Keratinocyte (primary cell): ENCODE data around the gene NCOA6. TPM values are rescaled to one million over a fixed set of nuclear protein-coding genes. Genes with fewer than 3 reads are reported as not detected.

ENCODE experiments used
- DNase-seq: peaks from one replicate; pipeline ENCODE4 v3.0.0-alpha.2; 2011; ENCODE audit warnings: low read depth, missing footprints, low spot score
- FAIRE-seq: peaks from 2 replicates; lab custom pipeline; 2011; peaks lifted over from hg19 to GRCh38; lab: Jason Lieb, UNC
- H2AFZ ChIP-seq: 2 replicates; pipeline ENCODE4 v1.6.0; 2012; ENCODE audit warnings: low read length, control low read depth, inconsistent platforms; ENCODE audit not compliant: control insufficient read depth
- H3K27ac ChIP-seq: 2 replicates; pipeline ENCODE4 v1.5.1; 2011; ENCODE audit warnings: low read length; ENCODE audit not compliant: control insufficient read depth, insufficient read depth
- H3K27me3 ChIP-seq: 3 replicates; pipeline ENCODE4 v1.6.0; 2011; ENCODE audit warnings: low read length; ENCODE audit not compliant: control insufficient read depth, insufficient read depth; ENCODE audit errors: extremely low read depth
- H3K36me3 ChIP-seq, 2 experiments: 2 replicates in 1 of 2; 3 replicates in 1 of 2; pipeline ENCODE4 v1.5.1; 2011; ENCODE audit warnings: low read length in 2 of 2, mild to moderate bottlenecking in 1 of 2; ENCODE audit not compliant: control insufficient read depth in 2 of 2, insufficient read depth in 2 of 2; ENCODE audit errors: extremely low read depth in 1 of 2
- H3K4me1 ChIP-seq: 3 replicates; pipeline ENCODE4 v1.5.1; 2011; ENCODE audit warnings: low read length; ENCODE audit not compliant: control insufficient read depth, insufficient read depth; ENCODE audit errors: extremely low read depth
- H3K4me2 ChIP-seq: 3 replicates; pipeline ENCODE4 v1.6.0; 2011; ENCODE audit warnings: low read depth, low read length; ENCODE audit not compliant: control insufficient read depth, insufficient read depth; ENCODE audit errors: extremely low read depth
- H3K4me3 ChIP-seq, 3 experiments: fragments of 200-600 bp in 1 of 3; sonication (generic) in 1 of 3; 2 replicates in 2 of 3; 3 replicates in 1 of 3; pipeline ENCODE4 v1.5.1; 2011 to 2016; ENCODE audit warnings: low read length in 3 of 3, mild to moderate bottlenecking in 3 of 3, control low read depth in 2 of 3, inconsistent platforms in 1 of 3, low read depth in 1 of 3, mixed read lengths in 1 of 3, mixed run types in 1 of 3, moderate library complexity in 1 of 3; ENCODE audit not compliant: control insufficient read depth in 2 of 3, insufficient read depth in 2 of 3; ENCODE audit errors: extremely low read depth in 1 of 3
- H3K79me2 ChIP-seq: 2 replicates; pipeline ENCODE4 v1.6.0; 2012; ENCODE audit warnings: low read length; ENCODE audit not compliant: control insufficient read depth, insufficient read depth
- H3K9ac ChIP-seq: 3 replicates; pipeline ENCODE4 v1.6.0; 2011; ENCODE audit warnings: low read length; ENCODE audit not compliant: control insufficient read depth, insufficient read depth; ENCODE audit errors: extremely low read depth
- H3K9me1 ChIP-seq: 3 replicates; pipeline ENCODE4 v1.6.0; 2011; ENCODE audit warnings: low read length; ENCODE audit not compliant: control insufficient read depth, insufficient read depth; ENCODE audit errors: extremely low read depth
- H3K9me3 ChIP-seq: 2 replicates; pipeline ENCODE4 v1.5.1; 2012; ENCODE audit warnings: low read depth, low read length; ENCODE audit not compliant: control insufficient read depth
- H4K20me1 ChIP-seq: 3 replicates; pipeline ENCODE4 v1.6.0; 2011; ENCODE audit warnings: low read length; ENCODE audit not compliant: control insufficient read depth, insufficient read depth; ENCODE audit errors: extremely low read depth
- EZH2 ChIP-seq: IDR thresholded peaks from one replicate; pipeline ENCODE4 v1.6.1; 2012; ENCODE audit warnings: inconsistent platforms, mild to moderate bottlenecking, low read length, moderate library complexity
- dilution Hi-C: fragments of 300-500 bp; cut with MboI; formaldehyde crosslinking; loops from one replicate; pipeline ENCODE4 v1.7.0; 2020; ENCODE audit warnings: low sequenced_read_pairs; ENCODE audit not compliant: extremely low pct_ligation_motif_present
- polyA plus RNA-seq, 5 experiments: library from polyadenylated mRNA; depleted of rRNA in 3 of 5; stranded (reverse) in 3 of 5; stranded (forward) in 1 of 5; unstranded in 1 of 5; fragments of >200 nt; gene quantifications; 1 replicate in 1 of 5; 2 replicates in 3 of 5; 3 replicates in 1 of 5; pipeline versions ENCODE4 v1.2.1 to v1.2.3, GENCODE V29; 2011 to 2012; ENCODE audit warnings: missing spikeins in 2 of 5, low read depth in 1 of 5, low replicate concordance in 1 of 5
- TF ChIP-seq, protein P1 (sequence below), 3 experiments: IDR thresholded peaks in 1 of 3; conservative IDR thresholded peaks in 1 of 3; optimal IDR thresholded peaks in 1 of 3; 2 replicates in 2 of 3; 3 replicates in 1 of 3; pipeline versions ENCODE3 to v1.5.1; 2011; ENCODE audit warnings: low read length in 3 of 3, mild to moderate bottlenecking in 3 of 3, moderate library complexity in 2 of 3, control low read depth in 1 of 3, inconsistent platforms in 1 of 3; ENCODE audit not compliant: insufficient read depth in 2 of 3; ENCODE audit errors: extremely low read depth in 1 of 3

Gene NCOA6
- polyA plus RNA-seq, 1 donor (not counting 4 experiments of a cell fraction or from before 2014, with no cell fraction given), result 13.3 TPM

DNA sequence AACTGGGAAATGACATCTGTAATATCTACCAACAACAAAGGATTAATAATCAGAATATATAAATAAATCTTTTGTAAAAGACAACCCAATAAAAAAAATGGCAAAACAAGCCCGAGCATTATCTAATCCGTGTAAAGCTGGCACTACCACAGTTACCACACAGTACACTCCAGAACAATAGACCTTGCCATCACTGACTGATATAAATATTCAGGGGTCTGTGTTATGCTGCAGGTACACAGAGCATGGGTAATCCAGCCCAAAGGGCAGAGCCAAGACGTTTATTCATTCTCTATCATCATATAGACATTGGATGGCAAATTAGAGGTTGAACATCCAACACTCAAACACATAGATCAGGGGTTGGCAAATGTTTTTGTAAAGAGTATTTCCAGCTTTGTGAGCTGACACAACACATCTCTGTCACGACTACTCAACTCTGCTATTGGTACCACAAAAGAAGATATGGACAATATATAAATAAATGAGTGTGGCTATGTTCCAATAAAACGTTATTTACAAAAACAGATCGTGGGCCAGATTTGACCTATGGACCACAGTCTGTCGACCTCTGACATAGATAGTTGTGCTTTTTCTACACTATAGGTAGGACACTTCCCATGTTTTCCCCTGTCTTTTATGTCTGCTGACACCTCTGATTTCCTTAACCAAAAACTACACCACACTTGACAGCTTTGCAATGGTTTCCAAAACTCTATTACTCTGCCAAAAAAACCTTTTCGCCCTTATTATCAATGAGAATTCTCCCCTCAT lies 4.5 kb downstream of the NCOA6 start:
- Histone ChIP-seq H3K4me2 (no peak overlapping the region), H3K9me3 (no peaks in the 10 kb centered on the region), H4K20me1 (peaks cover 18% of the 10 kb centered on the region), H3K4me3 (no peak overlapping the region), H3K4me1 (peaks cover 32% of the 10 kb centered on the region), H3K27me3 (no peaks in the 10 kb centered on the region), H2AFZ (no peak overlapping the region), H3K36me3 (no peaks in the 10 kb centered on the region), H3K27ac (no peak overlapping the region), H3K79me2 (peaks cover 86% of the 10 kb centered on the region), H3K9ac (no peak overlapping the region), H3K9me1 (peaks cover 3% of the 10 kb centered on the region)
- DNase-seq, result no peak
- no peak for FAIRE-seq
- dilution Hi-C loops, result no loop called here
- no peak for TF ChIP-seq EZH2
- TF ChIP-seq, protein P1, sequence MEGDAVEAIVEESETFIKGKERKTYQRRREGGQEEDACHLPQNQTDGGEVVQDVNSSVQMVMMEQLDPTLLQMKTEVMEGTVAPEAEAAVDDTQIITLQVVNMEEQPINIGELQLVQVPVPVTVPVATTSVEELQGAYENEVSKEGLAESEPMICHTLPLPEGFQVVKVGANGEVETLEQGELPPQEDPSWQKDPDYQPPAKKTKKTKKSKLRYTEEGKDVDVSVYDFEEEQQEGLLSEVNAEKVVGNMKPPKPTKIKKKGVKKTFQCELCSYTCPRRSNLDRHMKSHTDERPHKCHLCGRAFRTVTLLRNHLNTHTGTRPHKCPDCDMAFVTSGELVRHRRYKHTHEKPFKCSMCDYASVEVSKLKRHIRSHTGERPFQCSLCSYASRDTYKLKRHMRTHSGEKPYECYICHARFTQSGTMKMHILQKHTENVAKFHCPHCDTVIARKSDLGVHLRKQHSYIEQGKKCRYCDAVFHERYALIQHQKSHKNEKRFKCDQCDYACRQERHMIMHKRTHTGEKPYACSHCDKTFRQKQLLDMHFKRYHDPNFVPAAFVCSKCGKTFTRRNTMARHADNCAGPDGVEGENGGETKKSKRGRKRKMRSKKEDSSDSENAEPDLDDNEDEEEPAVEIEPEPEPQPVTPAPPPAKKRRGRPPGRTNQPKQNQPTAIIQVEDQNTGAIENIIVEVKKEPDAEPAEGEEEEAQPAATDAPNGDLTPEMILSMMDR (optimal IDR thresholded peaks at IDR 0.05 in 1 of 3, IDR thresholded peaks at IDR 0.05 in 1 of 3, conservative IDR thresholded peaks at IDR 0.05 in 1 of 3; ENCODE audit: extremely low read depth in 1 of 3, insufficient read depth in 2 of 3, low read length in 3 of 3), result no peak

DNA sequence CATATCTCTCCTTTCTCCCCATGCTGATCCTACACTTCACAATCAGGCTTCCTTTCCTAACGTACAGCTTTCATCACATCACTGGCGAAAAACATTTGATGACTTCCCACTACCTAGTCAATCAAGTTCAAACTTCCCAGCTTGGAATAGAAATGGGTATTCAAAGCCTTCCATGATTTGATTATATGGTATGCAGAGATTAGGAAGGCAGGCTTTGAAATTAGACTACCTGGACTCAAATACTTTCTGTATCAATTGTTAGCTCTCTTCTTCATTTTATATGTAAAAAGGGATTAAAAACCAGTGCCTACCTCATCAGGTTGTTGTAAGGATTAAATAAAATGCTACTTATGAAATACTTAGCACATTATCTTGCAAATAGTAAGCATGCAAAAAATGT lies 7.7 kb downstream of the NCOA6 start:
- FAIRE-seq (no peak), DNase-seq (no peak)
- peaks cover 6% of the 10 kb centered on the region for H3K9me1 ChIP-seq
- H3K79me2 ChIP-seq, result peaks cover 95% of the 10 kb centered on the region
- no peaks in the 10 kb centered on the region for H3K36me3 ChIP-seq
- no peak for TF ChIP-seq EZH2
- TF ChIP-seq, protein P1 (optimal IDR thresholded peaks at IDR 0.05 in 1 of 3, IDR thresholded peaks at IDR 0.05 in 1 of 3, conservative IDR thresholded peaks at IDR 0.05 in 1 of 3; ENCODE audit: extremely low read depth in 1 of 3, insufficient read depth in 2 of 3, low read length in 3 of 3), result no peak
- no peak overlapping the region for H3K4me2 ChIP-seq
- H4K20me1 ChIP-seq, result peaks cover 14% of the 10 kb centered on the region
- H3K27me3 ChIP-seq, result no peaks in the 10 kb centered on the region
- no peaks in the 10 kb centered on the region for H3K9me3 ChIP-seq
- H3K9ac ChIP-seq, result no peak overlapping the region
- no peak overlapping the region for H3K4me3 ChIP-seq
- H3K27ac ChIP-seq, result no peak overlapping the region
- H2AFZ ChIP-seq, result no peak overlapping the region
- dilution Hi-C loops, result no loop called here
- H3K4me1 ChIP-seq, result peaks cover 17% of the 10 kb centered on the region
